ENCODE results near the gene CDKAL1.
"Not testable (repeated sequence)": the region's sequence is repeated elsewhere in the genome, so short reads cannot be mapped to it uniquely, and the experiment has no call there.

Gene CDKAL1

GRCh38 chr6:20599302-20600051 lies 65.2 kb downstream of the CDKAL1 start:
- DNase-seq, result no peak

DNA sequence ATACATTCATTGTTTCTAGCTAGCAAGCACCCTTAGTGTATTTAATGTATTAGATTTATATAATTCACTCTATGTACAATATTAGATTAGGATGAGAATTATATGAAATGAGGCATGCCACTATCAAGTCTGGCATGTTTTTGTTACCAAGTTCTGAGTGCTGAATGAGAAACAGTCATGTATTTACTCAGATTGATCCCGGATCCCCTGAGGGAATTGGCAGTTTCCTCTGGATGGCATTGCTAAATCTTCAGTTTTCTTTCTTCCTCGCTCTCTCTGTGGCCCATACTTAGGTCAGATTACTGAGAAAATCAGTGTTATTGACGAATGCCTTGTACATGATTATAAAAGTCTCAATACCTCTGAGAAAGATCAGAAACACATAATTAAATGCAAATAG lies 66.6 kb downstream of the CDKAL1 start:
- DNase-seq, result no peak

DNA sequence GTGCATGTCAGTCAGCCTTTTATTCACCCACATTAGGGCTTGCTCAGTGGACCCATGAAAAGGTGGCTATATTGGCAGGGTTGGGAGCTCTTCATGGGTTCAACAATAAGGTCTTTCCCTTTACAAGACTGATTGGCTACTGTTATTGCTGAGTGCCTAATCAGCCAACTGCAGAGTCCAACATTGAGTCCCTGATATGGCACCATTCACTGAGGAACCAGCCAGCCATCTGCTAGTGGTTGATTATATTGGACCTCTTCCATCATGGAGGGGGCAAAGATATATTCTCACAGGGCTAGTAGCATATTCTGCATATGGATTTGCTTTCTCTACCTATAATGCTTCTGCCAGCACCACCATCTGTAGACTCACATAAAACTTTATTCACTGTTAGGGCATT lies 69.9 kb downstream of the CDKAL1 start:
- peak; percentile 77 for DNase-seq

GRCh38 chr6:20605061-20605460 lies 70.8 kb downstream of the CDKAL1 start:
- no peak for DNase-seq

DNA sequence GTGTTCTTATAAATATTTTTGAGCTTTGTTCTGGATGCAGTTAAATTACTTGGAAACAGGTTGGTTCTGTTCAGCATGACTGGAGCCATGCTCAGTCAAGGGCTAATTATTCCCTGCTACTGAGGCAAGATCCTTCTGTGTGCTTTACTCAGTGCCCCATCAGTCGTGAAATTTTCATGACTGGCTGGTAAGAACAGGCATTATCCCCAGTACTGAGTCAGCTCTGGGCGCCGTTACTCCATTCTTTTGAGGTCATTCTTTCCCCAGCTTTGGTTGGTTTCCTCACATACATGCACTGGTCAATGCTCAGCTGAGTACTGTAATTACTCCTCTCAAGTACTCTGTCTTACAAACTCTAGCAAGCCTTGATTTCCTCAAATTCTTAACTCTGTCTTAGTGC lies 71.3 kb downstream of the CDKAL1 start:
- DNase-seq, result peak; percentile 44

GRCh38 chr6:20606831-20607230 lies 72.6 kb downstream of the CDKAL1 start:
- DNase-seq, result no peak

- peak; percentile 94 for DNase-seq
These were observed 74.1 kb downstream of the CDKAL1 start for GRCh38 chr6:20608356-20608755.

- no peak for DNase-seq
These were observed 74.6 kb downstream of the CDKAL1 start for GRCh38 chr6:20608905-20609304.

- DNase-seq, result not testable (repeated sequence)
These were observed 75.7 kb downstream of the CDKAL1 start for GRCh38 chr6:20609924-20610323.

DNA sequence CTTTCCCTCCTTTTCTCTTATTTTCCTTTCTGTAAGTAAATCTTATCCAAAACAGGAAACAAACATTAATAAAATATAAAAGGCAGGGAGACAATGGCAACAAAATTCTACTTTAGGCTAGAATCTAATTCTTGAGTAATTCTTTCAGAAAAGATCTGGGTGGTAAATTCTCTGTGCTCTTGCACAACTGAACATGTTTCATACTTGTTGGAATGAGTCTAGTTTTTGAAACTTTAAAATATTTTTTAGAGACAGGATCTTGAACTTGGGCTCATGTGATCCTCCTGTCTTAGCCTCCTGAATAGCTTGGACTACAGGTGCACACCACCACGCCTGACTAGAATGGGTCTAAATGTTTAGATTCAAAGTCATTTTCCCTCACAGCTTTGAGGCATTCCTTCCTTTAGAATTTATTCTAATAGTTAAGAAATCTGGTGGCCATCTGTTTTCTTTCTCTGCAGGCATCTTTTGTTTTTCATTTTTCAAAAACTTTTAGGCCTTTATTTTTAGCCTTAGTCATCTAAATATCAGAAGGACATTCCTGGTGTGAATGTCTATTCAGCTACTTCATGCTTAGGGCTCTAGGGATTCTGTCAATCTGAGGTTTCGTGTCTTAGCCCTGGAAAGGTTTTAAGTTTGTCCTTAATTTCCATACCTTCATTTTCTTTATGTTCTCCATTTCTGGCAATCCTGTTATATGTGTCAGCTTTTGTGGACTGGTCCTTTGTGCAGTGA lies 76.5 kb downstream of the CDKAL1 start:
- DNase-seq, result no peak

GRCh38 chr6:20617537-20617936 lies 83.3 kb downstream of the CDKAL1 start:
- DNase-seq, result not testable (repeated sequence)

DNA sequence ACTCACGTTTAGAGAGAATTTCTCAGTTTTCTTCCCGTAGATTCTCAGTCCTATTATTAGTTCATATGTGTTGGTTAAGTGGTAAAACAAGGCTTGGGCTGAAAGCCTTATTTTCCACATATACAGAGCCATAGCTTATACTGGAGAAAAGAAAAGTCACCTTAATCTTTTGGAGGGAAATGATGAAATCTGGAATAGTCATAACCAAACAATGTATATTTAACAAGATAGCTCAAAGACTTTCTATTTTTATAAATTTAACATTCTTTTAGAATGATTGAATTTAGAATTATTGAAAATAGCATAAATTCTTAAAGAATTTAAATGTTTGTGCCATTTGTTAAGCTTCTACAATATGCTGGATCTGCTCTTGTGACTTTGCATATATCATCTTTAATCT lies 85.8 kb downstream of the CDKAL1 start:
- no peak for DNase-seq

DNA sequence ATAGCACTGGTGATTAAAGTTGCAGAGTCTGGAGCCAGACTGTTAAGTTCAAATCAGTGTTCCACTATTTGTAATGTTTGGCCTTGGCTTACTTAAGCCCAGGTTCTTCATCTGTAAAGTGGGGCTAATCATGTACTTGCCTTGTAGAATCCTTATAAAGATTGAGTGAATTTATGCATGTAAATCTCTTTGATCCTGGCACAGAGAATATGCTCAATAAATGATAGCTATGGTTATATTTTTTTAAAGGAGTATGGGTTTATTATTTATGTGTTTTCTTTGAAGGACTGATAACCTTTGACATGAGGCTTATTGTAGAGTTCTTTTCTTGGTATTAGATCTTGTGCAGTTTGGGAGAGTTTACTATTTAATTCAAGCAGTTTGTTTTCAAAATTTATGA lies 89.5 kb downstream of the CDKAL1 start:
- DNase-seq, result no peak

GRCh38 chr6:20626165-20626564 lies 91.9 kb downstream of the CDKAL1 start:
- DNase-seq, result no peak

- no peak for DNase-seq
These were observed 95.3 kb downstream of the CDKAL1 start for GRCh38 chr6:20629509-20629908.

- no peak for DNase-seq
These were observed 95.9 kb downstream of the CDKAL1 start for GRCh38 chr6:20630136-20630535.

DNA sequence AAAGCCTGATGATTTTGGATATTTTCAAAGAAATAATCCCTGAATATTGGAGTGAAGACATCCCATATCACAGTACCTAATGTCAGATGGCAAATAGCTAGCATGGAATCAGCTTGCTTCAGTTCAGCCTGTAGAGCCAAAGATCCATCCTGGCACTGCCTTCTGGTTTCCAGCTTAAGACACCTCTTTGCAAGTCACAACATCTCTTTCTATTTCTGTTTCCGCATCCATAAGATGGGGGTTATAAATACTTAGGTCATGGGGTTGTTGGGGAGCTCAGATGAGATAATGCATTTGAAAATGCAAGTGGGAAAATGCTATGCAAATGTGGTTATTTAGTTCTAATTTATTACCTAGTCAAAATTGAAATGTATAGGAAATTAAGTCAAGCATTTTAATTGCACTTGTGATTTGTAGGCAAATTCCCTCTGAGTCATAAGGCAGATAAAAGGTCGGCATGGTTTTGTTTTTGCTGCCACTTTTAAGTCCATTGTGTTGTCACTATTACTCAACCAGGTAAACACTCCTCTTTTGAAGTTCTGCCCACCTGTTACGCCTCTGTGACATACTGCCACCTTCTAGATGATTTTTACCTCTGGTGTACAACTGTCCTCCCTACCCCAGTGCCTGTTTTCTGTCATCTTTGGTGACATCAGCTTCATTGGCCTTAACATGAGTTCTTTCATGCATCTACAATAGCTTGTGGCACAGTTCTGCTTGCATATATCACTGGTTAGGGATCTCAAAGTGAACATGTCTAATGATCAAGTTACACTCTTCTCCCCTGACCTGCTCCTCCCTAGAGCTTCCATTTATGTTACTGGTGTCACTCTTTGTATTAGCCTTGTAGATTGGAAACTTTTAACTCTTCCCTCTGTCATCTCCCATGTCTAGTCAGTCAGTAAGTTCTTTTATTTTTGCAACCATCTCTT lies 96.6 kb downstream of the CDKAL1 start:
- DNase-seq, result no peak

GRCh38 chr6:20631549-20631924 lies 97.3 kb downstream of the CDKAL1 start:
- no peak for DNase-seq

DNA sequence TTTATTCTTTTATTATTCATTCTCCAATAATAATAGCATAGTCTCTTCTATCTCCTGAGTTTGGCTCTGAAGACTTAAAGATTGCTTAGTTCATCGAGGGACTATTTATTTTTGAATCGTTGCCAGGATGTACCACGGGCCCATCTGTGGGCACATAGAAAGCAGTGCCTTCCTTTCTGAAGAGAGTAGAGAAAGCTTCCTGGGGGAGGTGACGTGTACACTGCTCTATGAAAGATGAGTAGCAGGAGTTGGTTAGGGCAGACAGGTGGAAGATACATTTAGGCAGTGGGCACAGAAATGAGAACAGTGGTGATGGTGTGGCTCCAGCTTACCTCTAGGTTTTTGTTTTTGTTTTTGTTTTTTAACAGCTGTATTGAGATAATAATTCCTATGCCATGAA lies 98.4 kb downstream of the CDKAL1 start:
- peak; percentile 38 for DNase-seq

DNA sequence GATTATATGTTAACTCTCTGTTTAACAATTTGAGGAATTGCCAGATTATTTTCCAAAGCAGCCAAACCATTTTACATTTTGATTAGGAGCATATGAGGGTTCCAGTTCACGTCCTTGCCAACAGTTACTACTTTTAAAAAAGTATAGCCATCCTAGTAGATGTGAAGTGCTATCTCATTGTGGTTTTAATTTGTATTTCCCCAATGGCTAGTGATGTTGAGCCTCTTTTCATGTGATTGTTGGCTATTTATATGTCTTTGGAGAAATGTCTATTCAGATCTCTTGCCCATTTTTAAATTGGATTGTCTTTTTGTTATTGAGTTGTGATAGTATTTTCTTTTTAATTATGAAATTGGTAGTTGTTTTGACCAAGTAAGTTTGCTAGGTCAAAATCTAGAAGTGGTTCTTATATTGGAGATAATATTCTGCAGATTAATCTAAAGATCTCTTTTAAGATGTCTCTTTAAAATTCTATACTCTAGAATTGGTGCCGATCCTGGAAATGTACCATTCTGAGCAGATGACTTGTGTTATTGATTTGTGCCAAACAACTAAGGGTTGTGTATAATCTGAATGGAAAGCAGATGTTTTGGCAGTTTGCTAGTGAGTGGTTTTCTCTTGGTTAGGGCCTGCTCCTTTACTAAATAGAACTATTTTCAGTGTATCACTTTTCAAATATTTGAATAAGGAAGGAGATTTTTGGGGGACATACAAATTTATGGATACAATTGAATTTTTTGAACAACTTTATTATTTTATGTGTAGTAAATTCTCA lies 99.5 kb downstream of the CDKAL1 start:
- no peak for DNase-seq

- DNase-seq, result no peak
These were observed 104.9 kb downstream of the CDKAL1 start for GRCh38 chr6:20639161-20639560.

DNA sequence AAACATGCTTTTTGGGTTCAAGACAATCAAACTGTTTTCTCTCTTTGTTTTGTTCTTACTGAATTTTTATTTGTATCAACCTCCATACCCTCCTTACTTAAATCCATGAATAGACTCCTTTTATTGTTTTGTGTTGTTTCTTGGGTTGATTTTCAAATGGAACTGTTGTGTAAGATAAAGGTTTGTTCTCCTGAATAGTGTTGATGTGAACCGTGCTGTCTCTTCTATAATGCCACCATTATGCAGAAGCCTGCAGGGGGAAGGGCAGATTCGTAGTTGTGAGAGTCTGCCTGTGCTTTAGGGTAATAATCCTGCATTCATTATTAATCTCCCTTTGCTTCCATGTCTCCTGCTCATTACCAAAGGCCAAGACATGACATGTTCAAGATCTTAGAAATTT lies 105.9 kb downstream of the CDKAL1 start:
- DNase-seq, result no peak

DNA sequence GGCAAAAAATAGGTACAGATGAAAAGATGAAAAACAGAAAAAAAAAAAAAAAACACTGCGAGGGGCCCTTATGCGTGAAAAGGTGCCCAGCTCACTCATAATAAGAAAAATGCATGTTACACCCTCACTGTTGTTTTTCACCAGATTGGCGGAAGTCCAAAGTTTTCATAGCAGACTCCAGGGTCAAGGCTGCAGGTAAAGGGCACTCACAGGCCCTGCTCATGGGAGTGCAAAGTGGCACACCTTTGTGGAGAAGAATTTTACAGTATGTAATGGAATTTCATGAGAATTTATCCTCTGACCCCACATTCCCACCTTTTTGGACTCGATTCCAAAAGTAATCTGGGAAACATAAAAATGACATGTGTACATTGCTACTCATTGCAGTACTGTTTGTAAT lies 108.2 kb downstream of the CDKAL1 start:
- no peak for DNase-seq

Measured in DMS 273 treated with DMSO at 0.1 percent for 48 hours (cell line).